ENCODE data around the gene CHCHD6.

Gene CHCHD6

GRCh38 chr3:127001486-127002194 is 297.6 kb downstream of the CHCHD6 start:
- Mint-ChIP-seq H3K4me3 (no peak overlapping the region), H3K27me3 (ENCODE audit: low read depth, poor library complexity) (no peaks in the 10 kb centered on the region), H3K27ac (no peak overlapping the region), H3K4me1 (peaks cover 20% of the 10 kb centered on the region), H3K9me3 (no peaks in the 10 kb centered on the region), H3K36me3 (ENCODE audit: low read depth) (no peaks in the 10 kb centered on the region)
- DNase-seq = no peak
- no peak for TF ChIP-seq CTCF (IDR thresholded peaks at IDR 0.05)

- H3K9me3 Mint-ChIP-seq = no peaks in the 10 kb centered on the region
- H3K27ac Mint-ChIP-seq = peak overlapping the region; percentile 81
- peak; percentile 47 for TF ChIP-seq CTCF (IDR thresholded peaks at IDR 0.05)
- no peaks in the 10 kb centered on the region for H3K36me3 Mint-ChIP-seq (ENCODE audit: low read depth)
- no peak overlapping the region for H3K4me3 Mint-ChIP-seq
- peak; percentile 86 for DNase-seq
- H3K4me1 Mint-ChIP-seq = peaks cover 20% of the 10 kb centered on the region
- H3K27me3 Mint-ChIP-seq (ENCODE audit: low read depth, poor library complexity) = no peaks in the 10 kb centered on the region
Measured at GRCh38 chr3:127002195-127003174, 298.4 kb downstream of the CHCHD6 start.

GRCh38 chr3:127003175-127003555 is 299.1 kb downstream of the CHCHD6 start:
- Mint-ChIP-seq H3K4me3 (no peak overlapping the region), H3K4me1 (peaks cover 16% of the 10 kb centered on the region), H3K27me3 (ENCODE audit: low read depth, poor library complexity) (no peaks in the 10 kb centered on the region), H3K36me3 (ENCODE audit: low read depth) (no peaks in the 10 kb centered on the region), H3K9me3 (no peaks in the 10 kb centered on the region), H3K27ac (no peak overlapping the region)
- DNase-seq = no peak
- TF ChIP-seq CTCF (IDR thresholded peaks at IDR 0.05) = no peak

GRCh38 chr3:127003601-127004280 is 299.7 kb downstream of the CHCHD6 start:
- Mint-ChIP-seq H3K4me3 (no peak overlapping the region), H3K36me3 (ENCODE audit: low read depth) (no peaks in the 10 kb centered on the region), H3K27me3 (ENCODE audit: low read depth, poor library complexity) (no peaks in the 10 kb centered on the region), H3K4me1 (peaks cover 16% of the 10 kb centered on the region), H3K27ac (no peak overlapping the region), H3K9me3 (no peaks in the 10 kb centered on the region)
- DNase-seq = no peak
- no peak for TF ChIP-seq CTCF (IDR thresholded peaks at IDR 0.05)

- H3K4me1 Mint-ChIP-seq = peaks cover 23% of the 10 kb centered on the region
- no peaks in the 10 kb centered on the region for H3K36me3 Mint-ChIP-seq (ENCODE audit: low read depth)
- no peaks in the 10 kb centered on the region for H3K27me3 Mint-ChIP-seq (ENCODE audit: low read depth, poor library complexity)
- no peak overlapping the region for H3K27ac Mint-ChIP-seq
- no peak overlapping the region for H3K4me3 Mint-ChIP-seq
- no peak for DNase-seq
- TF ChIP-seq CTCF (IDR thresholded peaks at IDR 0.05) = no peak
- H3K9me3 Mint-ChIP-seq = no peaks in the 10 kb centered on the region
Measured at GRCh38 chr3:127004641-127005397, 300.8 kb downstream of the CHCHD6 start.

Data from nephron progenitor cell (in vitro differentiated cells).